HEK293 (cell line): ENCODE results near the gene SLC39A5.

ENCODE experiments used
- GLI2 ChIP-seq: fragments of 450-650 bp; formaldehyde crosslinking; IDR thresholded peaks from 2 replicates; pipeline ENCODE4; 2017; ENCODE audit warnings: missing biosample characterization, missing genetic modification characterization, low read depth, borderline replicate concordance
- GLIS2 ChIP-seq: fragments of 450-650 bp; formaldehyde crosslinking; IDR thresholded peaks from 2 replicates; pipeline ENCODE4 v1.5.1; 2016; ENCODE audit warnings: missing biosample characterization, missing genetic modification characterization
- HOXC10 ChIP-seq: sonication (generic); formaldehyde crosslinking; IDR thresholded peaks from 2 replicates; pipeline ENCODE4 v1.8.1; 2023; ENCODE audit warnings: mild to moderate bottlenecking, missing genetic modification reagents
- HOXD13 ChIP-seq: sonication (generic); formaldehyde crosslinking; IDR thresholded peaks from 2 replicates; pipeline ENCODE4 v1.8.0; 2022; ENCODE audit warnings: missing genetic modification reagents, borderline replicate concordance
- KLF1 ChIP-seq: fragments of 450-650 bp; formaldehyde crosslinking; IDR thresholded peaks from 2 replicates; pipeline ENCODE4 v1.5.1; 2016; ENCODE audit warnings: missing biosample characterization, missing genetic modification characterization
- KLF8 ChIP-seq: fragments of 450-650 bp; formaldehyde crosslinking; IDR thresholded peaks from 2 replicates; pipeline ENCODE4 v1.5.1; 2016; ENCODE audit warnings: missing biosample characterization, missing genetic modification characterization
- KLF9 ChIP-seq: fragments of 450-650 bp; formaldehyde crosslinking; IDR thresholded peaks from 2 replicates; pipeline ENCODE4 v1.5.1; 2016; ENCODE audit warnings: missing biosample characterization, missing genetic modification characterization, low read depth
- ZFP69B ChIP-seq: fragments of 450-650 bp; formaldehyde crosslinking; IDR thresholded peaks from 2 replicates; pipeline ENCODE4 v1.5.1; 2016; ENCODE audit warnings: missing biosample characterization, missing genetic modification characterization
- ZNF10 ChIP-seq: fragments of 450-650 bp; formaldehyde crosslinking; IDR thresholded peaks from 2 replicates; pipeline ENCODE4 v1.5.1; 2017; ENCODE audit warnings: missing biosample characterization, missing genetic modification characterization
- ZNF138 ChIP-seq: fragments of 450-650 bp; formaldehyde crosslinking; IDR thresholded peaks from 2 replicates; pipeline ENCODE4 v1.5.1; 2016; ENCODE audit warnings: missing biosample characterization, missing genetic modification characterization, borderline replicate concordance
- ZNF184 ChIP-seq: fragments of 450-650 bp; IDR thresholded peaks from 2 replicates; pipeline ENCODE4 v1.5.1; 2018; ENCODE audit warnings: missing biosample characterization, mild to moderate bottlenecking, missing genetic modification characterization
- ZNF274 ChIP-seq, 2 experiments: fragments of 200-500 bp in 1 of 2; fragments of 450-650 bp in 1 of 2; sonication (Bioruptor generic) in 1 of 2; formaldehyde crosslinking in 1 of 2; IDR thresholded peaks; 2 replicates each; pipeline versions ENCODE4 v1.5.1 to v1.6.1; 2014 to 2016; ENCODE audit warnings: borderline replicate concordance in 1 of 2, inconsistent platforms in 1 of 2, low read length in 1 of 2, missing biosample characterization in 1 of 2, missing genetic modification characterization in 1 of 2
- ZNF292 ChIP-seq: fragments of 450-650 bp; formaldehyde crosslinking; IDR thresholded peaks from 2 replicates; pipeline ENCODE4 v1.5.1; 2016; ENCODE audit warnings: low read depth, missing biosample characterization, missing genetic modification characterization, borderline replicate concordance
- ZNF302 ChIP-seq: fragments of 450-650 bp; formaldehyde crosslinking; IDR thresholded peaks from 2 replicates; pipeline ENCODE4 v1.5.1; 2016; ENCODE audit warnings: missing biosample characterization, missing genetic modification characterization, low read depth
- ZNF416 ChIP-seq: fragments of 450-650 bp; formaldehyde crosslinking; IDR thresholded peaks from 2 replicates; pipeline ENCODE4 v1.5.1; 2016; ENCODE audit warnings: missing biosample characterization, missing genetic modification characterization
- ZNF521 ChIP-seq: fragments of 450-650 bp; formaldehyde crosslinking; IDR thresholded peaks from 2 replicates; pipeline ENCODE4 v1.5.1; 2017; ENCODE audit warnings: missing biosample characterization, mild to moderate bottlenecking, missing genetic modification characterization
- ZNF530 ChIP-seq: fragments of 450-650 bp; formaldehyde crosslinking; IDR thresholded peaks from 2 replicates; pipeline ENCODE4 v1.5.1; 2016; ENCODE audit warnings: low read depth, missing biosample characterization, missing genetic modification characterization
- ZNF777 ChIP-seq: fragments of 450-650 bp; formaldehyde crosslinking; IDR thresholded peaks from 2 replicates; pipeline ENCODE4 v1.5.1; 2017; ENCODE audit warnings: missing biosample characterization, missing genetic modification characterization, borderline replicate concordance
- TF ChIP-seq, protein P1 (sequence below): fragments of 450-650 bp; formaldehyde crosslinking; IDR thresholded peaks from 2 replicates; pipeline ENCODE4 v1.5.1; 2016; ENCODE audit warnings: missing biosample characterization, missing genetic modification characterization
- TF ChIP-seq, protein P2 (sequence below): sonication (generic); formaldehyde crosslinking; IDR thresholded peaks from 2 replicates; pipeline ENCODE4 v1.8.1; 2022; ENCODE audit warnings: mild to moderate bottlenecking, moderate library complexity, missing genetic modification reagents
- TF ChIP-seq, protein P3 (sequence below): fragments of 450-650 bp; formaldehyde crosslinking; IDR thresholded peaks from 2 replicates; pipeline ENCODE4 v1.5.1; 2017; ENCODE audit warnings: missing biosample characterization, missing genetic modification characterization
- TF ChIP-seq, protein P4 (sequence below): fragments of 450-650 bp; formaldehyde crosslinking; IDR thresholded peaks from 2 replicates; pipeline ENCODE4 v1.5.1; 2016; ENCODE audit warnings: missing biosample characterization, missing genetic modification characterization, low read depth
- TF ChIP-seq, protein P5 (sequence below): fragments of 450-650 bp; formaldehyde crosslinking; IDR thresholded peaks from 2 replicates; pipeline ENCODE4 v1.5.1; 2016; ENCODE audit warnings: missing biosample characterization, missing genetic modification characterization
- TF ChIP-seq, protein P6 (sequence below): fragments of 450-650 bp; formaldehyde crosslinking; IDR thresholded peaks from 2 replicates; pipeline ENCODE4 v1.5.1; 2016; ENCODE audit warnings: missing biosample characterization, missing genetic modification characterization

Gene SLC39A5

DNA sequence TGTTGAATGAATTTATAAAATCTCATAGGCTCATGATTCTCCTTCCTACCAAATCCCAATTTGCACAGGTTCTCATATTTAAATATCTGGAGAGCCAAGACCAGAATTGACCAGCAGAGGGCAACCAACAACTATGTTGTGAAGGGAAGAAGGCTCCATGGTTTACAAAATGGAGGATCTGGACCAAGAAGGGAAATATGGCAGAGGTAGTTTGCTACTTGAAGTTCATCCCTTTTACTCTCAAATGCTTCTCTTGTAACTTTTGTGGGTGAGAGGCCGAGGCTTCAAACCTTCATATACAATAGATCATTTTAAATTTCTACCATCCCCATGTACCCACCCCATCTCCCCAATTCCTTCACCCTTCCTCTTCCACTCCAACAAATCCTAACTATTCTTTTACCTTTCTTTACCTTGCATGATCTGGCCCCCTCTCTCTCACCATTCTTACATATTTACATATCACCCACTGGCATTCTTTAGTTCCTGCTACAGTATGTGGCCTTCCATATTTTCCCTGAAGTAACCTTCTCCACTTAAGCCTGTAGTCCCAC is 36.7 kb upstream of the SLC39A5 start (continued):
- TF ChIP-seq, protein P1, sequence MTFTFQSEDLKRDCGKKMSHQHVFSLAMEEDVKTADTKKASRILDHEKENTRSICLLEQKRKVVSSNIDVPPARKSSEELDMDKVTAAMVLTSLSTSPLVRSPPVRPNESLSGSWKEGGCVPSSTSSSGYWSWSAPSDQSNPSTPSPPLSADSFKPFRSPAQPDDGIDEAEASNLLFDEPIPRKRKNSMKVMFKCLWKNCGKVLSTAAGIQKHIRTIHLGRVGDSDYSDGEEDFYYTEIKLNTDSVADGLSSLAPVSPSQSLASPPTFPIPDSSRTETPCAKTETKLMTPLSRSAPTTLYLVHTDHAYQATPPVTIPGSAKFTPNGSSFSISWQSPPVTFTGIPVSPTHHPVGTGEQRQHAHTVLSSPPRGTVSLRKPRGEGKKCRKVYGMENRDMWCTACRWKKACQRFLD (tag by site-specific recombination) = no peak
- TF ChIP-seq ZFP69B (tag by site-specific recombination) (no peak), ZNF274 (IDR thresholded peaks at IDR 0.05; ENCODE audit: low read length) (no peak), ZNF274 (tag by site-specific recombination; IDR thresholded peaks at IDR 0.05; ENCODE audit: borderline replicate concordance) (no peak), ZNF184 (tag by site-specific recombination) (no peak), ZNF302 (tag by site-specific recombination) (no peak), HOXD13 (no peak), ZNF292 (no peak), KLF9 (no peak), ZNF10 (tag by site-specific recombination) (no peak), GLIS2 (no peak), GLI2 (tag by site-specific recombination) (no peak), KLF8 (tag by site-specific recombination) (no peak), ZNF521 (no peak), ZNF777 (tag by site-specific recombination) (no peak), HOXC10 (no peak), ZNF138 (no peak), KLF1 (tag by site-specific recombination) (no peak), ZNF416 (no peak), ZNF530 (tag by site-specific recombination) (no peak)
- TF ChIP-seq, protein P2, sequence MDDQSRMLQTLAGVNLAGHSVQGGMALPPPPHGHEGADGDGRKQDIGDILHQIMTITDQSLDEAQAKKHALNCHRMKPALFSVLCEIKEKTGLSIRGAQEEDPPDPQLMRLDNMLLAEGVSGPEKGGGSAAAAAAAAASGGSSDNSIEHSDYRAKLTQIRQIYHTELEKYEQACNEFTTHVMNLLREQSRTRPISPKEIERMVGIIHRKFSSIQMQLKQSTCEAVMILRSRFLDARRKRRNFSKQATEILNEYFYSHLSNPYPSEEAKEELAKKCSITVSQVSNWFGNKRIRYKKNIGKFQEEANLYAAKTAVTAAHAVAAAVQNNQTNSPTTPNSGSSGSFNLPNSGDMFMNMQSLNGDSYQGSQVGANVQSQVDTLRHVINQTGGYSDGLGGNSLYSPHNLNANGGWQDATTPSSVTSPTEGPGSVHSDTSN (CRISPR knock-in tag) = no peak
- TF ChIP-seq, protein P3, sequence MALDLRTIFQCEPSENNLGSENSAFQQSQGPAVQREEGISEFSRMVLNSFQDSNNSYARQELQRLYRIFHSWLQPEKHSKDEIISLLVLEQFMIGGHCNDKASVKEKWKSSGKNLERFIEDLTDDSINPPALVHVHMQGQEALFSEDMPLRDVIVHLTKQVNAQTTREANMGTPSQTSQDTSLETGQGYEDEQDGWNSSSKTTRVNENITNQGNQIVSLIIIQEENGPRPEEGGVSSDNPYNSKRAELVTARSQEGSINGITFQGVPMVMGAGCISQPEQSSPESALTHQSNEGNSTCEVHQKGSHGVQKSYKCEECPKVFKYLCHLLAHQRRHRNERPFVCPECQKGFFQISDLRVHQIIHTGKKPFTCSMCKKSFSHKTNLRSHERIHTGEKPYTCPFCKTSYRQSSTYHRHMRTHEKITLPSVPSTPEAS (tag by site-specific recombination) = no peak
- TF ChIP-seq, protein P4, sequence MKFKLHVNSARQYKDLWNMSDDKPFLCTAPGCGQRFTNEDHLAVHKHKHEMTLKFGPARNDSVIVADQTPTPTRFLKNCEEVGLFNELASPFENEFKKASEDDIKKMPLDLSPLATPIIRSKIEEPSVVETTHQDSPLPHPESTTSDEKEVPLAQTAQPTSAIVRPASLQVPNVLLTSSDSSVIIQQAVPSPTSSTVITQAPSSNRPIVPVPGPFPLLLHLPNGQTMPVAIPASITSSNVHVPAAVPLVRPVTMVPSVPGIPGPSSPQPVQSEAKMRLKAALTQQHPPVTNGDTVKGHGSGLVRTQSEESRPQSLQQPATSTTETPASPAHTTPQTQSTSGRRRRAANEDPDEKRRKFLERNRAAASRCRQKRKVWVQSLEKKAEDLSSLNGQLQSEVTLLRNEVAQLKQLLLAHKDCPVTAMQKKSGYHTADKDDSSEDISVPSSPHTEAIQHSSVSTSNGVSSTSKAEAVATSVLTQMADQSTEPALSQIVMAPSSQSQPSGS (tag by site-specific recombination) = no peak
- TF ChIP-seq, protein P5, sequence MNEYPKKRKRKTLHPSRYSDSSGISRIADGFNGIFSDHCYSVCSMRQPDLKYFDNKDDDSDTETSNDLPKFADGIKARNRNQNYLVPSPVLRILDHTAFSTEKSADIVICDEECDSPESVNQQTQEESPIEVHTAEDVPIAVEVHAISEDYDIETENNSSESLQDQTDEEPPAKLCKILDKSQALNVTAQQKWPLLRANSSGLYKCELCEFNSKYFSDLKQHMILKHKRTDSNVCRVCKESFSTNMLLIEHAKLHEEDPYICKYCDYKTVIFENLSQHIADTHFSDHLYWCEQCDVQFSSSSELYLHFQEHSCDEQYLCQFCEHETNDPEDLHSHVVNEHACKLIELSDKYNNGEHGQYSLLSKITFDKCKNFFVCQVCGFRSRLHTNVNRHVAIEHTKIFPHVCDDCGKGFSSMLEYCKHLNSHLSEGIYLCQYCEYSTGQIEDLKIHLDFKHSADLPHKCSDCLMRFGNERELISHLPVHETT (tag by site-specific recombination) = no peak
- TF ChIP-seq, protein P6, sequence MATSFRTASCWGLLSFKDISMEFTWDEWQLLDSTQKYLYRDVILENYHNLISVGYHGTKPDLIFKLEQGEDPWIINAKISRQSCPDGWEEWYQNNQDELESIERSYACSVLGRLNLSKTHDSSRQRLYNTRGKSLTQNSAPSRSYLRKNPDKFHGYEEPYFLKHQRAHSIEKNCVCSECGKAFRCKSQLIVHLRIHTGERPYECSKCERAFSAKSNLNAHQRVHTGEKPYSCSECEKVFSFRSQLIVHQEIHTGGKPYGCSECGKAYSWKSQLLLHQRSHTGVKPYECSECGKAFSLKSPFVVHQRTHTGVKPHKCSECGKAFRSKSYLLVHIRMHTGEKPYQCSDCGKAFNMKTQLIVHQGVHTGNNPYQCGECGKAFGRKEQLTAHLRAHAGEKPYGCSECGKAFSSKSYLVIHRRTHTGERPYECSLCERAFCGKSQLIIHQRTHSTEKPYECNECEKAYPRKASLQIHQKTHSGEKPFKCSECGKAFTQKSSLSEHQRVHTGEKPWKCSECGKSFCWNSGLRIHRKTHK (tag by site-specific recombination) = no peak
- TF ChIP-seq, all 188 proteins: peak for 18
